Activated effector memory CD4-positive, alpha-beta T cell treated with anti-CD3 and anti-CD28 coated beads, Interleukin-2, amount 50 U/mL, for 16 hours (primary cell): Measurements from ENCODE around the gene GRAMD1C.

Experiments
- DNase-seq: peaks from one replicate; pipeline ENCODE4 v3.0.0-alpha.2; 2020

Gene GRAMD1C

DNA sequence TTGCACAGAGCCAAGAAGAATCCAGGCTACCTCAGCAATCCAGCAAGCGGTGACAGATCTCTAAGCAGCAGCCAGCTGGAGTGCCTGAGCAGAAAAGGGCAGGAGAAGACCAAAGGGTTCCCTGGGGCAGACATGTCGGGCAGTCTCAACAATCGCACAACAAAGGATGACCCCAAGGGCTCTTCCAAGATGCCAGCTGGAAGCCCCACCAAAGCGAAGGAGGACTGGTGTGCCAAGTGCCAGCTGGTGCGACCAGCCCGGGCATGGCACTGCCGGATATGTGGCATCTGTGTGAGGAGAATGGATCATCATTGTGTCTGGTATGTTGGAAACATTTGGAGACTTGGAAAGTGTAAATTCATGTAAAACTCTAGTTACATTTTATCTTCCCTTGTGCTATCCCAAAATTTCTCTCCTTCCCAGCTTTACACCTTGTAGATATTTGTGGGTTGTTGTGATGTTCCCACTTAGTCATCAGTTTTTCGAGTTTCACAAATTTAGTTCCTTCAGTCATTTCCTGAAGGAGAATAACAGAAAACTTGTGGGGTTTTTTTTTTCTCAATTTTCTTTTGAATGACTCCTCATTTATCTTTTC, 115.6 kb downstream of the GRAMD1C start:
- no peak for DNase-seq

DNA sequence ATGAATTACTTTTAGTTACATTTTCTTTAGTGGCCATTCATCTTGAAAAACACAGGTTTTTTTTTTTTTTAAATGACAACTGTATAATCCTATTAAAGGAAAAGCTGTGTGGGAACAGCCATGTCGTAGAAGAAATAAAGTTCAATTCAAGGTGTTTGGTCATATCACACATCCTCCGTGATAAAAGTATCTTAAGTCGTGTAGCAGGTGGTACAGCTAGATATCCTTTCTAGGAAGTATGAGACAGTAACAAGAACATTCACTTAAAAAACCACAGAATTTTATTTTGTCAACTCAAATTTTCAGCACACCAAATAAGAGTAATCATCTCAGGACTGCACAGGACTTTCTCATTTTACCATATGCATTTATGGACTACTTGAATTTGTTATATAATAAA, 125.3 kb downstream of the GRAMD1C start:
- no peak for DNase-seq

DNA sequence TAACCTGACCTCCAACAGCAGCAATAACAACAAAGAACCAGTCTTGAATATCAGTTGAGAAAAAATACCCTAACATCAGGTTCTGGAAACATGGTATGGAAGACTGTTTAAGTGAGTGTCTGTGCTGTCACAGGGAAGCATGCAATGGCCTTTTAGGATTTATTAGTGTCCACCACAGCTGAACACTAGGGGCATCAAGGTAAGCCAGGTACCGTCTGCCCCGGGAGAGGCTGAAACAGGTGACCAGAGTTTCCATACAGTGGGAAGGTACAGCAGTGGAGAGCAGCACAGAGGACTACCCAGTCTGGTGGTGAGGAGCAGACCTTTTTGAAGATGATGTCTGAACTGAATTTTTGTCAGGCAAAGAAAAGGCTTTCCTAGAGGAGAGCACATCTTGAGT, 127.6 kb downstream of the GRAMD1C start:
- no peak for DNase-seq

DNA sequence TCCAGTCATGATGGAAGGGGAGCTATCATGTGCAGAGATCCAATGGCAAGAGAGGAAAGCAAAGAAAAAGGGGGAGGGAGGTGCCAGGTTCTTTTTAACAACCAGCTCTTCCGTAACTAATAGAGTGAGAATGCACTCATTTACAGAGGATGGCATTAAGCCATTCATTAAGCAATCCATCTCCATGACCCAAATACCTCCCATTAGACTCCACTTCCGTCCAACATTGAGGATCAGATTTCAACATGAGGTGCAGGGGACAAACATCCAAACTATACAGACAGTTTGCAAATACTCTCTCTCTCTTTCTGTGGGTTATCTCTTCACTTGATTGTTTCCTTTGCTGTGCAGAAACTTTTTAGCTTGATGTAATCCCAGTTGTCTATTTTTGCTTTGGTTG, 130.4 kb downstream of the GRAMD1C start:
- DNase-seq = no peak

DNA sequence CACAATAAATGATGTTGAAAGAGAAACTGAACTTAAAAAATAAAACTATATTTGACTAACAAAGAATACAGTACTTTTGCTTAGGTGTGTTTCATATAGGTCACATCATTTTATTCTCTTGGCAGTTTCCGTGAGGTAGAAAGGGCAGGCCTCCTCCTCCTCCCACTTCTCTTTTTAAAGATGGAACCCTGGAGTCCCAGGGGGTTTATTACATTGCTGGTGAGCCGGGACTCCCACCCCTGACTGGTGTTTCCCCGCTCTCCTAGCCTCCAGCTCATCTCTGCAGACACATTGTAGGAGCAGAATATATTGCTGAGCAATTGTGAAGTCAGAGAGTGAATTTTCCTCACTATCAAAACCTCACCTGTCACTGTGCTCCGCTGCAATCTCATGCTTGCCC, 139.2 kb downstream of the GRAMD1C start:
- DNase-seq = no peak

DNA sequence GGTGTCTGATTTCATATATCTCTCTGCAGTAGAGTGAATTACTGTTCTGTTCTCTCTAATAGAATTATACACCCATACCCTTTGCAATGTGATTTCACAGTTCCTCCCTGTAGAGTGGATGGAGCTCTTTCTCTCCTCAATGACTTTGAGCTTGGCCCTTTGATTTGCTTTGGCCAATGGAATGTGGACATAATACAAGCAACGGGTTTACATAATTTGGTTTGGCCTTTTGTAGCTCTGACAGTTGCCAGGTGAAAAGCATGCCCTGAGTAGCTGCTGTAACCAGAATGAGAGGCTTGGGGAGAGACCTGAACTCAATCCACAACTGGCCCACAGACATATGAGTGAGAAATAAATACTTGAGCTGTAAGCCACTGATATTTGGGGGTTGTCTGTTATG, 141.3 kb downstream of the GRAMD1C start:
- no peak for DNase-seq

DNA sequence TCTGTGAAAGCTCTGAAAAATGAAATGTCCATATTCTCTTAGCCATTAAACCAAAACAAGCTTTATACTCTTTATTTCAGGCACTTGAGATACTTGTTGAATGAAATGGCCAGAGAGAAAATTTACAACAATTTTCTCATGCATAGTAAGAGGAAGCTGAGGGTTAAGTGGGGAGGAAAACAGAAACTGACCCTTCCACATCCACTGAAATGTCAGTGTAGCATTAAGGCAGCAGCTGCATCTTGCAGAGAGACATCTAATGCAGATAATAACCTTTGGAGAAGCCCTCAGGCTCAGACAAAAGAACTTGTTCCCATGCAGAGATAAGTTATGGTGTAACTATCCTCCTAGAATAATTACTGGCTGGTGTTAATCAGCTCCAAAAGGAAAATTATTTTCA, 143.2 kb downstream of the GRAMD1C start:
- DNase-seq = no peak

DNA sequence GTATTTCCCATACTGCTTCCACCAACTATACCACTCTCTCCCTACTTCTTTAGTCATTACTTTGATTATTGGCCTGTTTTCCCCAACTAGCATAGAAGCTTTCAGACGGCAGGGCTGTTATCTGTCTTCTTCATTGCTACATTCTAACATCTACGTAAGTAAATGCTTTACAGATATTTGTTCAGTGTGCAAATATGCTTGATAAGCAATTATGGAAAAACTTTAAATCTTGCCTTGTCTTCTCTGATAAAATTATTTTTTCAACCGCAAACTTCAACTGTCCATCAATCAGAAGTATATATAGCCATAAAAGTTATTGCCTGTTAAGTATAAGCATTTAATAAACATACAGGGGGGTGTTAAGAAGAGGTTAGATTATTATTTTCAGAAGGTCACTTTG, 145.0 kb downstream of the GRAMD1C start:
- DNase-seq = no peak

DNA sequence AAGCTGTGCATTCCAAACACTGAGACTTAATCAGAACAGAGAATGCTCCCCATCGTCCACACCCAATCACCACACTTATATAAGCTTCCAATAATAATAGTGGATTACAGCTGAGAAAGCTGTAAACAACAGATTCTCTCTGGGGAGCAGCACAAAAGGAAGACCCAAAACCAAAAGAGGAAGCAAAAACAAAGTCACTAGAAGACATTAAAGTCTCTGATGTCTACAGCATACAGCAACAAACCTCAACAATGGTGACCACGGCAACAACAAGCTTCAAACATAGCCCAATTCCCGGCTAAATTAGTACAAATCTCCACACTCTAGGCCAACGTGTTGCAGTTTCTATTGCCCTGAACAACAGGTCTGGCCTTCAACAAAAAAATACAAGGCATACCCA, 147.0 kb downstream of the GRAMD1C start:
- no peak for DNase-seq
